Measurements from ENCODE around the gene GATM.

GATM gene

DNA sequence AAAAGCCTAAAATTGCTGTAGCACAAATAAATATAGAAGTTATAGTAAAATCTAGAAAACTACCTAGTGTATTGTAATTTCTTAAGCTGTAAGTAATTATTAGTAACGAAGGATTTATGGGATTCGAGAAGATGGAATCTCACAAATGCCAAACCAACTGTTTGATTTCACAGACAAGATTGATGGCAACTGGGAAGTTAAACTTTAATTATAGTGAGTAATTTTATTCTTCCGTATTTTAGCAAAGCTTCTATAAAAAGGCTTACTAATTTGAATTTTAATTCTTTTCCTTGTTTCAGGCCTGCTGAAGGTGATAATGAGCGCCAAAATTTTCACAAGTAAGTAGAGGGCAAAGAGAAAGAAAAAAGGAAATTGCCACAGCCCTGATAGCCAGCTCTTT lies 36.6 kb downstream of the GATM start:
- POLR2A ChIA-PET: no interaction called here
- CTCF ChIA-PET: interaction anchor here (0.7 to 1.6 kb wide), 2 partner anchors 137 to 179 kb away, joined by 3 to 4 read pairs; no protein-coding TSS in a partner anchor
- H3K4me3 ChIP-seq (ENCODE audit: low read depth, low read length): no peak overlapping the region
- TF ChIP-seq, protein P1, sequence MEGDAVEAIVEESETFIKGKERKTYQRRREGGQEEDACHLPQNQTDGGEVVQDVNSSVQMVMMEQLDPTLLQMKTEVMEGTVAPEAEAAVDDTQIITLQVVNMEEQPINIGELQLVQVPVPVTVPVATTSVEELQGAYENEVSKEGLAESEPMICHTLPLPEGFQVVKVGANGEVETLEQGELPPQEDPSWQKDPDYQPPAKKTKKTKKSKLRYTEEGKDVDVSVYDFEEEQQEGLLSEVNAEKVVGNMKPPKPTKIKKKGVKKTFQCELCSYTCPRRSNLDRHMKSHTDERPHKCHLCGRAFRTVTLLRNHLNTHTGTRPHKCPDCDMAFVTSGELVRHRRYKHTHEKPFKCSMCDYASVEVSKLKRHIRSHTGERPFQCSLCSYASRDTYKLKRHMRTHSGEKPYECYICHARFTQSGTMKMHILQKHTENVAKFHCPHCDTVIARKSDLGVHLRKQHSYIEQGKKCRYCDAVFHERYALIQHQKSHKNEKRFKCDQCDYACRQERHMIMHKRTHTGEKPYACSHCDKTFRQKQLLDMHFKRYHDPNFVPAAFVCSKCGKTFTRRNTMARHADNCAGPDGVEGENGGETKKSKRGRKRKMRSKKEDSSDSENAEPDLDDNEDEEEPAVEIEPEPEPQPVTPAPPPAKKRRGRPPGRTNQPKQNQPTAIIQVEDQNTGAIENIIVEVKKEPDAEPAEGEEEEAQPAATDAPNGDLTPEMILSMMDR (IDR thresholded peaks at IDR 0.05; ENCODE audit: insufficient read depth, low read length, missing control alignments): no peak
- no peak for DNase-seq (ENCODE audit: low read depth, low spot score)

DNA sequence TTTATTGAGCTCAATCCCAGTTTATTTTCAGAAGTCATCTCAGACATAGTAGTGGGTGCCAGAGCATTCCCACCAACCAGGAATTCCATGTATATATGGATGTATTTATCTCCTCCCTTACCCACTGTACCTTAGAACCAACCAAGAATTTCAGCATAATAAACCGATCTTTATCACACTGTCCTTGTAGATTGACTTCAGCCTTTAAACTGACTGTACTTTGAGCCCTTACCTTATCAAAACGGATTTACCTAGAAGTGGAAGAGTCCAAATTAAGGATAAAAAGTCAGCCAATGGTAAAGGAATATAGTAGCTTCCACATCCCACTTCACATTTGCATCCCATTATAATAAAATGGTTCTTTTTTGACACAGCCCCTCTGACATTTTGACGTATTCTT lies 37.9 kb downstream of the GATM start:
- TF ChIP-seq, protein P1 (IDR thresholded peaks at IDR 0.05; ENCODE audit: insufficient read depth, low read length, missing control alignments): no peak
- CTCF ChIA-PET: interaction anchor here (1.6 kb wide), 1 partner anchor 135 kb away, joined by 4 read pairs; no protein-coding TSS in a partner anchor
- POLR2A ChIA-PET: no interaction called here
- no peak for DNase-seq (ENCODE audit: low read depth, low spot score)
- H3K4me3 ChIP-seq (ENCODE audit: low read depth, low read length): no peak overlapping the region

- POLR2A ChIA-PET: no interaction called here
- TF ChIP-seq, protein P1 (IDR thresholded peaks at IDR 0.05; ENCODE audit: insufficient read depth, low read length, missing control alignments): no peak
- DNase-seq (ENCODE audit: low read depth, low spot score): no peak
- CTCF ChIA-PET: no interaction called here
- H3K4me3 ChIP-seq (ENCODE audit: low read depth, low read length): no peak overlapping the region
Measured at GRCh38 chr15:45338417-45338816, 39.9 kb downstream of the GATM start.

GRCh38 chr15:45337224-45337623 lies 41.1 kb downstream of the GATM start:
- CTCF ChIA-PET: no interaction called here

DNA sequence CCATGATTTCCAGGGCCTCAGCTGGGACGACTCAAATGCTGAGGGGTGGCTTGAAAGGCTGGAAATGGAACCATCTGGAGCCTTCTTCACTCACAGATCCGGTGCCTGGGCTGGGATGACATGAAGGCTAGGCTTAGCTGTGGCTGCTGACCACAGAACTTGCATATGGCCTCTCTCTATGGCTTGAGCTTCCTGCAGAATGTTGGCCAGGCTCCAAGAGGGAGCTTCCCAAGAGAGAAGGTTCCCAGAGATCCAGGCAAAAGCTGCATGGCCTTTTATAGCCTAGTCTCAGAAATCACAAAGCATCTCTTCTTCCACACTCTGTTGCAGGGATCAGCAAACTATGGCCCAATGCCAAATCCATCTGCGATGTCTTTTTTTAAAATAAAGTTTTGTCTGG lies 44.8 kb downstream of the GATM start:
- POLR2A ChIA-PET: no interaction called here
- H3K4me3 ChIP-seq (ENCODE audit: low read depth, low read length): no peak overlapping the region
- CTCF ChIA-PET: interaction anchor here (2.0 kb wide), 1 partner anchor 171 kb away, joined by 5 read pairs; no protein-coding TSS in a partner anchor
- no peak for DNase-seq (ENCODE audit: low read depth, low spot score)
- TF ChIP-seq, protein P1 (IDR thresholded peaks at IDR 0.05; ENCODE audit: insufficient read depth, low read length, missing control alignments): no peak

More at GRCh38 chr15:45337224-45337623, 41.1 kb downstream of the GATM start:
- POLR2A ChIA-PET: no interaction called here
- DNase-seq (ENCODE audit: low read depth, low spot score): no peak
- TF ChIP-seq, protein P1 (IDR thresholded peaks at IDR 0.05; ENCODE audit: insufficient read depth, low read length, missing control alignments): no peak
- no peak overlapping the region for H3K4me3 ChIP-seq (ENCODE audit: low read depth, low read length)

DNA sequence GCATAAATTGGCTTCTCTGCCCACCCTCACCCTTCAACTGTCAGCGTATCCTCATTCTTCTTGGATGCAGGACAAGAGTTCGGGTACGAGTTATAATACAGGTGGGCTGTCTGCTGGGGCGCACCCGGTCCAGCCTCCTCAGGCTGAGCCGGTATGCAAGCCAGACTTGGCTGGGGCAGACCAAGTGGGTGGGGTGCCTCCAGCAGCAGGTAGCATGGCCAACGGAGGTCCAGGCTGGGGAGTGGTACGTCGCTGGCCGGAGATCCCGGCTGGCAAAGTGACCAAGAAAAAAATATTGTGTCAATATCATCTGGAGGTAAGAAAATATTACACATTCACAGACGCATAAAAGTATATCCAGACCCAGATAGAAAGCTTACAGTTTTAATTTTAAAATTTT lies 45.6 kb downstream of the GATM start:
- ChIA-PET POLR2A (no interaction called here), CTCF (interaction anchor here (2.0 kb wide), 1 partner anchor 170 kb away, joined by 5 read pairs; no protein-coding TSS in a partner anchor)

More for the DNA sequence above, 45.6 kb downstream of the GATM start:
- TF ChIP-seq, protein P1 (IDR thresholded peaks at IDR 0.05; ENCODE audit: insufficient read depth, low read length, missing control alignments): no peak
- H3K4me3 ChIP-seq (ENCODE audit: low read depth, low read length): no peak overlapping the region
- no peak for DNase-seq (ENCODE audit: low read depth, low spot score)

Measured in AG04449 (cell line).